ENCODE data around the gene SPAG17.

DNA sequence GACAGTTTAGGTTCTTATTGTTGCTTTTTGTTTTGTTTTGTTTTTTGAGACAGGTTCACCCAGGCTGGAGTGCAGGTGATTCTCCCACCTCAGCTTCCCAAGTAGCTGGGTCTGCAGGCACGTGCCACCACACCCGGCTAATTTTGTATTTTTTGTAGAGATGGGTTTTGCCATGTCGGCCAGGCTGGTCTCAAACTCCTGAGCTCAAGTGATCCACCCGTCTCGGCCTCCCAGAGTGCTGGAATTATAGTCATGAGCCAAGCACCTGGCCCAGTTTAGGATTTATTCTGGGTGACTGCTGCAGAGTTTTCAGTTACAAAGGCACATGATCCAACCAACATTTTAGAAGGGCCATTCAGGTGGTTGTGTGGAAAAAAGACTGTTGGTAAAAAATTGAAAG is 102.0 kb downstream of the SPAG17 start:
- TF ChIP-seq, protein P1, sequence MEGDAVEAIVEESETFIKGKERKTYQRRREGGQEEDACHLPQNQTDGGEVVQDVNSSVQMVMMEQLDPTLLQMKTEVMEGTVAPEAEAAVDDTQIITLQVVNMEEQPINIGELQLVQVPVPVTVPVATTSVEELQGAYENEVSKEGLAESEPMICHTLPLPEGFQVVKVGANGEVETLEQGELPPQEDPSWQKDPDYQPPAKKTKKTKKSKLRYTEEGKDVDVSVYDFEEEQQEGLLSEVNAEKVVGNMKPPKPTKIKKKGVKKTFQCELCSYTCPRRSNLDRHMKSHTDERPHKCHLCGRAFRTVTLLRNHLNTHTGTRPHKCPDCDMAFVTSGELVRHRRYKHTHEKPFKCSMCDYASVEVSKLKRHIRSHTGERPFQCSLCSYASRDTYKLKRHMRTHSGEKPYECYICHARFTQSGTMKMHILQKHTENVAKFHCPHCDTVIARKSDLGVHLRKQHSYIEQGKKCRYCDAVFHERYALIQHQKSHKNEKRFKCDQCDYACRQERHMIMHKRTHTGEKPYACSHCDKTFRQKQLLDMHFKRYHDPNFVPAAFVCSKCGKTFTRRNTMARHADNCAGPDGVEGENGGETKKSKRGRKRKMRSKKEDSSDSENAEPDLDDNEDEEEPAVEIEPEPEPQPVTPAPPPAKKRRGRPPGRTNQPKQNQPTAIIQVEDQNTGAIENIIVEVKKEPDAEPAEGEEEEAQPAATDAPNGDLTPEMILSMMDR (IDR thresholded peaks at IDR 0.05 in 4 of 5, conservative IDR thresholded peaks at IDR 0.05 in 1 of 5), result no peak
- no peak for TF ChIP-seq POLR2A (IDR thresholded peaks at IDR 0.05)

Measured in gastrocnemius medialis (tissue), 4 donors.